Mesothelial cell of epicardium (in vitro differentiated cells): ENCODE data around the gene SPAG7. TPM values are rescaled to one million over a fixed set of nuclear protein-coding genes. Genes with fewer than 3 reads are reported as not detected.

Experiments used
- DNase-seq, 2 experiments: peaks; one replicate each; pipeline ENCODE4 v3.0.0; 2021; ENCODE audit warnings: low spot score in 2 of 2; ENCODE audit not compliant: unreplicated experiment in 2 of 2
- H3K27ac Mint-ChIP-seq: 2 replicates; pipeline ENCODE4 v1.8.0; 2021; ENCODE audit warnings: mixed read lengths
- H3K27me3 Mint-ChIP-seq: 2 replicates; pipeline ENCODE4 v1.8.0; 2021; ENCODE audit warnings: low read depth, mixed read lengths
- H3K36me3 Mint-ChIP-seq: 2 replicates; pipeline ENCODE4 v1.8.0; 2021; ENCODE audit warnings: mixed read lengths
- H3K4me1 Mint-ChIP-seq: 2 replicates; pipeline ENCODE4 v1.8.0; 2021; ENCODE audit warnings: mixed read lengths
- H3K4me3 Mint-ChIP-seq: 2 replicates; pipeline ENCODE4 v1.8.0; 2021; ENCODE audit warnings: mild to moderate bottlenecking, moderate library complexity, mixed read lengths
- H3K9me3 Mint-ChIP-seq: 2 replicates; pipeline ENCODE4 v1.8.0; 2021; ENCODE audit warnings: mixed read lengths
- total RNA-seq: library from RNA; stranded (reverse); gene quantifications from 3 replicates; pipeline ENCODE4 v1.2.1, GENCODE V29; 2021
- TF ChIP-seq, protein P1 (sequence below): fragments of 200-600 bp; sonication (generic); IDR thresholded peaks from one replicate; pipeline ENCODE4 v1.5.0; 2021; ENCODE audit warnings: antibody characterized with exemption; ENCODE audit not compliant: unreplicated experiment

Gene SPAG7
- total RNA-seq, 1 donor from 2014 or later = 72.8 TPM

- H3K4me1 Mint-ChIP-seq = peaks cover 8% of the 10 kb centered on the region
- H3K27ac Mint-ChIP-seq = no peak overlapping the region
- TF ChIP-seq, protein P1, sequence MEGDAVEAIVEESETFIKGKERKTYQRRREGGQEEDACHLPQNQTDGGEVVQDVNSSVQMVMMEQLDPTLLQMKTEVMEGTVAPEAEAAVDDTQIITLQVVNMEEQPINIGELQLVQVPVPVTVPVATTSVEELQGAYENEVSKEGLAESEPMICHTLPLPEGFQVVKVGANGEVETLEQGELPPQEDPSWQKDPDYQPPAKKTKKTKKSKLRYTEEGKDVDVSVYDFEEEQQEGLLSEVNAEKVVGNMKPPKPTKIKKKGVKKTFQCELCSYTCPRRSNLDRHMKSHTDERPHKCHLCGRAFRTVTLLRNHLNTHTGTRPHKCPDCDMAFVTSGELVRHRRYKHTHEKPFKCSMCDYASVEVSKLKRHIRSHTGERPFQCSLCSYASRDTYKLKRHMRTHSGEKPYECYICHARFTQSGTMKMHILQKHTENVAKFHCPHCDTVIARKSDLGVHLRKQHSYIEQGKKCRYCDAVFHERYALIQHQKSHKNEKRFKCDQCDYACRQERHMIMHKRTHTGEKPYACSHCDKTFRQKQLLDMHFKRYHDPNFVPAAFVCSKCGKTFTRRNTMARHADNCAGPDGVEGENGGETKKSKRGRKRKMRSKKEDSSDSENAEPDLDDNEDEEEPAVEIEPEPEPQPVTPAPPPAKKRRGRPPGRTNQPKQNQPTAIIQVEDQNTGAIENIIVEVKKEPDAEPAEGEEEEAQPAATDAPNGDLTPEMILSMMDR = peak; percentile 82
- no peak for DNase-seq
- no peaks in the 10 kb centered on the region for H3K9me3 Mint-ChIP-seq
- H3K36me3 Mint-ChIP-seq = peaks cover 12% of the 10 kb centered on the region
- no peaks in the 10 kb centered on the region for H3K27me3 Mint-ChIP-seq
- H3K4me3 Mint-ChIP-seq = no peak overlapping the region
Measured at GRCh38 chr17:4980644-4981216, 13.1 kb upstream of the SPAG7 start.

DNA sequence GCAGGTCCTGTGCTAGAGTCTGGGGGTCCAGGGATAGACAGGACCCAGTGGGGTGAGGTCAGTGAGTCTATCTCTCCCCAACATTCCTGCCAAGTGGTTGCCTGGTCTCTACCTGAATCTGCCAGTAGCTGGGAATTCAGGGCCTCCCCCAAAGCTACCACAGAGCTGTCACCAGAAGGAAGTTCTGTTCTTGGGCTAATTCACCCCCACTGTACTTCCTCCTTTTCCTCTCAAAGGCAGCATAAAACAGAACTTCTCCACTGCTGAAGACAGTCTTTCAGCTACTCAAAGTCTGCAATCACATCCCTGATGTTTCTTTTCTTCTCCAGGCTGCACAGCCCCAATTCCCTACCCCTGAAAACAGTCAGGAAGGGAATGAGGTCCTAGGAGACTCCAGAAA is 11.1 kb upstream of the SPAG7 start:
- no peaks in the 10 kb centered on the region for H3K9me3 Mint-ChIP-seq
- no peaks in the 10 kb centered on the region for H3K27me3 Mint-ChIP-seq
- no peak overlapping the region for H3K27ac Mint-ChIP-seq
- no peak overlapping the region for H3K4me3 Mint-ChIP-seq
- H3K4me1 Mint-ChIP-seq = peaks cover 10% of the 10 kb centered on the region
- peaks cover 19% of the 10 kb centered on the region for H3K36me3 Mint-ChIP-seq
- TF ChIP-seq, protein P1 = no peak
- DNase-seq = no peak

DNA sequence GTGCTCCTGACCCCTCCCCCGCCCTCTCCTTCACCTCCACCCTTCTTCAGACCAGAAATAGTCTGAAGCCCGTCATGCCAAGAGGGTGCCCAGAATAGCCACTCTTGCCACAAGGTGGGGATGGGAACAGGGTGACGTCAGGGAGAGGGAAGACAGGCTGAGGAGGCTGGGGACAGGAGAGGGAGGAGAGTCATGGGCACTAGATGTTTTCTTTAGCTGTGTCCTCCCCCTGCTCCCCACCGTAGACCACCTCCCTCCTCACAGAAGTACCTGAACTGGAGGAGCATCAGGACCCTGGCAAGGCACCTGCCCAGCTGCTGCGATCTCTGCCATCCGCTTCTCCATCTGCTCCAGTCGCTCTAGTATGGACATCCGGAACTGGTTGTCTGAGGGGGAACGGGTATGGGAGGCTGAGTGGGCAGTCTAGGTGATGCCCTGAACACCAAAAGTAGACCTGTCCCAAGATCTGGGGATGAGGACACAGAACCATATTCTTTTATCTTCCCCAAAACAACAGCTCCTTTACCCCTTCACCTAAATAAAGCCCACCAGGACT is 6.6 kb upstream of the SPAG7 start:
- Mint-ChIP-seq H3K4me3 (no peak overlapping the region), H3K4me1 (peaks cover 30% of the 10 kb centered on the region), H3K36me3 (peaks cover 19% of the 10 kb centered on the region), H3K27me3 (no peaks in the 10 kb centered on the region), H3K9me3 (no peaks in the 10 kb centered on the region), H3K27ac (no peak overlapping the region)
- DNase-seq = no peak
- TF ChIP-seq, protein P1 = no peak

DNA sequence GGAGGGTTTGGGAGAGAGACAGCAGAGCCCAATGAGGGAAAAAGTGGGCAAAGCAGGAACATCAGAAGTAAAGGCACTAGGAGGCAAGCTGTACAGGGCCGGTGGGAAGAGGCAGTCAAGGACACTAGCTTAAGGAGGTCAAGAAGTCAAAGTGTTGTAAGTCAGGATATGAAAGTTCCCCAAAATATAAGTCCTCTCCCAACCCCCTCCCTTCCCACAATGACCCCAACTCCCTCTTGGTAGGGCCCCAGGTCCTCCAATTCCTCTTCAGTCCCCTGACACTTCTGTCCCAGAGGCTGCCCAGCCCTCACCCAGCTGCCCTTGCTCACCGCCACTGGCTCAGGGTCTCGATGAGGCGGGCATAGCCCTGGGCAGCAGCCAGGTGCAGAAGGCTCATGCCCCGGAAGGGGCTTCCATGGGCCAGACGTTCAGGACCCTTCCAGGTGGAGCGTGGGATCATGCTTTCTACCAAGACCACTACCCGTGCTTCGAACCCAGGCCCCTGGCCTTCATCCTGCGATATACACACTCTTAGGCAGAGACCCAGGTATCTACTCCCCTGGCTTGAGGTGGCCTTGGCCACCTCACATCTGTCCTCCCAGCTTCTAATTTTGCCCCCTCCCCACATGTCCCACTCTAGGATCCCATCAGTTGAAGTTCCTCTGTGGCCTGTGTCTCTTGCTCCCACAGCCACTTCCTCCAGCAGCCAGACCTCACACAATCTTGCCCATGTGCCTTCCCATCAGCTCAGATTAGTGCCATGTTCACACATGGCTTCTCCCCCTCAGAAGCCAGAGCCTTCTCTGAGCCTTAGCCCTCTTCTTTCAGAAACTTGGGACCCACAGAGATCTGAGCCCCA is 5.9 kb upstream of the SPAG7 start:
- Mint-ChIP-seq H3K27ac (peak overlapping the region; percentile 5), H3K36me3 (peaks cover 19% of the 10 kb centered on the region), H3K9me3 (no peaks in the 10 kb centered on the region), H3K4me1 (peaks cover 37% of the 10 kb centered on the region), H3K27me3 (no peaks in the 10 kb centered on the region), H3K4me3 (no peak overlapping the region)
- TF ChIP-seq, protein P1 = no peak
- DNase-seq = no peak

- peak overlapping the region; percentile 36 for H3K27ac Mint-ChIP-seq
- TF ChIP-seq, protein P1 = no peak
- H3K4me1 Mint-ChIP-seq = peaks cover 37% of the 10 kb centered on the region
- no peaks in the 10 kb centered on the region for H3K9me3 Mint-ChIP-seq
- H3K36me3 Mint-ChIP-seq = peaks cover 19% of the 10 kb centered on the region
- no peaks in the 10 kb centered on the region for H3K27me3 Mint-ChIP-seq
- DNase-seq = no peak
- H3K4me3 Mint-ChIP-seq = no peak overlapping the region
Measured at GRCh38 chr17:4972752-4973151, 5.1 kb upstream of the SPAG7 start.
